Cardiac fibroblast (primary cell): Measurements from ENCODE around the gene C16orf96.

ENCODE experiments used
- DNase-seq, 2 donors: peaks; one replicate each; pipeline versions ENCODE4 v3.0.0 to v3.0.0-alpha.2; 2010; ENCODE audit warnings: low read depth in 2 of 2
- H3K4me3 ChIP-seq, 2 donors: replicated peaks in 1 of 2; 1 replicate in 1 of 2; 2 replicates in 1 of 2; pipeline ENCODE4 v1.5.1; 2011; ENCODE audit warnings: low read depth in 2 of 2, low read length in 2 of 2, mild to moderate bottlenecking in 2 of 2, moderate library complexity in 1 of 2
- CTCF ChIP-seq: IDR thresholded peaks from one replicate; pipeline ENCODE4 v1.5.1; 2011; ENCODE audit warnings: low read depth, mild to moderate bottlenecking, low read length, inconsistent platforms

Gene C16orf96

GRCh38 chr16:4574919-4575705 lies 19.0 kb downstream of the C16orf96 start:
- H3K4me3 ChIP-seq = no peak overlapping the region
- DNase-seq = no peak
- no peak for TF ChIP-seq CTCF

GRCh38 chr16:4576008-4576407 lies 19.9 kb downstream of the C16orf96 start:
- no peak for DNase-seq
- H3K4me3 ChIP-seq = no peak overlapping the region

GRCh38 chr16:4578961-4579530 lies 22.9 kb downstream of the C16orf96 start:
- no peak for DNase-seq
- no peak overlapping the region for H3K4me3 ChIP-seq
- no peak for TF ChIP-seq CTCF

More at GRCh38 chr16:4576008-4576407, 19.9 kb downstream of the C16orf96 start:
- no peak for TF ChIP-seq CTCF

GRCh38 chr16:4580250-4580649 lies 24.1 kb downstream of the C16orf96 start:
- H3K4me3 ChIP-seq = no peak overlapping the region
- DNase-seq = peak in 1 of 2 donors; percentile 58
- TF ChIP-seq CTCF = no peak

GRCh38 chr16:4583906-4584305 lies 27.8 kb downstream of the C16orf96 start:
- no peak overlapping the region for H3K4me3 ChIP-seq
- no peak for TF ChIP-seq CTCF
- DNase-seq = no peak

GRCh38 chr16:4586291-4586690 lies 30.2 kb downstream of the C16orf96 start:
- H3K4me3 ChIP-seq = no peak overlapping the region

More at GRCh38 chr16:4586291-4586690, 30.2 kb downstream of the C16orf96 start:
- no peak for TF ChIP-seq CTCF
- DNase-seq = no peak
